ENCODE data around the gene TTYH3. TPM values are rescaled to one million over a fixed set of nuclear protein-coding genes. Genes with fewer than 3 reads are reported as not detected.

The TTYH3 gene
- total and polyA plus RNA-seq, 2 of the 8 experiments (the other 6 are each of a cell fraction or from before 2014, with no cell fraction given), result 66.2 to 169 TPM

DNA sequence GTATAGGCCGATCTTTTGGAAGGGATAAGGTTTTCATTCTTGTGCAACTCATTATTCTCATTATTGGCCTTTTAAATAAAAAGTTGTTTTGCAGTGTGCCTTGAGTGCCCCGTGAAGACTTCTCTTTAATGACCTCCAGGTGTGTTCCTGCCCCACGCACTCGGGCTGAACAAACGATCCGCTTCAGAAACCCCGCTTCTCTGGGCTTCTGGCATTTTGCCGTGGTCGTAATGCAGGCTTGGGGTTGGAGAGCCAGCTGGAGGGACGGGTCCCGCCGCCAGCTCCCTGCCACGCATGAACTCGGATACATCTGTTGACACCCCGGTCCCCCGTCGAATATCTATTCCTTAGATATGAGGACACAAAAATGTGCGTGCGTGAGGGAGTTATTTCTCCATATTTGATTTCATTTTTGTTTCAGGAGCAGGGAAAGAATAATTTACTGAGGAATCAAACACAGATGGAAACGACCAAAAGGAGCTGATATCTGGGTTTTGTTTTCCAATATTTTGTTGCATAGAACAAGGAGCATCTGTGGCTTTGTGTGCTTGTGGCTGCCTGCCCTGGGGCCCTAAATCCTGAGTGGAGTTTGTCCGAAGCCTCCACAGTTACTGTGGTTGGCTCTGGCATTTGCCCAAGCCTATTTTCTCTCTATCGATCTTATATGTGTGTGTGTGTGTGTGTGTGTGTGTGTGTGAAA is 17.0 kb upstream of the TTYH3 start:
- no peak for FAIRE-seq
- Histone ChIP-seq H3K23me2 (ENCODE audit: low read depth, low read length) (no peaks in the 10 kb centered on the region), H3K36me3 (ENCODE audit: control insufficient read depth in 2 of 4, insufficient read depth in 4 of 4, low read length in 3 of 4) (no peaks in the 10 kb centered on the region), H3K27me3 (replicated peaks in 1 of 4; ENCODE audit: control insufficient read depth in 3 of 4, extremely low read depth in 1 of 4, insufficient read depth in 3 of 4, low read length in 3 of 4) (0 out of 7 replicates have a peak, but pooled peaks cover 0 to 2% (median 0%) of the 10 kb centered on the region in 4 experiments), H3K9me3 (ENCODE audit: insufficient read depth in 2 of 2, low read depth in 1 of 2, low read length in 1 of 2) (no peaks in the 10 kb centered on the region), H3K18ac (ENCODE audit: extremely low read depth, low read length) (no peak overlapping the region), H3K23ac (ENCODE audit: insufficient read length) (no peak overlapping the region), H3K56ac (replicated peaks; ENCODE audit: insufficient read length, low read depth, low read length) (no peak overlapping the region), H3K9ac (replicated peaks in 1 of 4; ENCODE audit: extremely low read depth in 1 of 4, low read depth in 3 of 4, low read length in 3 of 4) (no peak overlapping the region), H2BK12ac (ENCODE audit: low read depth, low read length) (no peak overlapping the region), H3K4me3 (ENCODE audit: extremely low read depth in 1 of 4, insufficient read depth in 2 of 4, low read depth in 3 of 4, low read length in 4 of 4) (no peak overlapping the region), H2AFZ (ENCODE audit: low read length) (no peak overlapping the region), H3K27ac (ENCODE audit: low read depth, low read length) (no peak overlapping the region), H3K14ac (ENCODE audit: insufficient read length) (no peak overlapping the region), H3K4ac (replicated peaks; ENCODE audit: insufficient read length, low read depth, low read length) (no peak overlapping the region), H2BK15ac (ENCODE audit: low read length) (no peak overlapping the region), H4K91ac (replicated peaks; ENCODE audit: insufficient read length, low read length) (no peak overlapping the region), H4K5ac (ENCODE audit: insufficient read length, low read depth, low read length) (no peak overlapping the region), H4K8ac (ENCODE audit: extremely low read depth, insufficient read depth, low read length) (no peak overlapping the region), H2BK20ac (ENCODE audit: low read length) (no peak overlapping the region), H3K4me2 (ENCODE audit: insufficient read depth in 1 of 2, low read depth in 2 of 2, low read length in 2 of 2) (no peak overlapping the region), H3K79me1 (ENCODE audit: low read depth, low read length) (no peaks in the 10 kb centered on the region; the same call in none of the 2 replicates), H2BK120ac (replicated peaks; ENCODE audit: low read depth, low read length) (no peak overlapping the region), H3K79me2 (ENCODE audit: control insufficient read depth in 1 of 2, insufficient read depth in 2 of 2, low read length in 2 of 2) (no peaks in the 10 kb centered on the region), H2BK5ac (ENCODE audit: low read depth, low read length) (no peak overlapping the region), H4K20me1 (replicated peaks in 1 of 2; ENCODE audit: control insufficient read depth in 1 of 2, insufficient read depth in 2 of 2, low read length in 2 of 2) (no peaks in the 10 kb centered on the region), H3K4me1 (replicated peaks in 1 of 4; ENCODE audit: control insufficient read depth in 3 of 4, insufficient read depth in 4 of 4, low read length in 3 of 4) (peaks cover 0 to 32% (median 17%) of the 10 kb centered on the region in 4 experiments; a peak in 6 of 7 replicates), H2AK5ac (ENCODE audit: low read depth, low read length) (no peak overlapping the region)
- WGBS, 2 experiments (ENCODE audit: extremely low coverage in 1 of 2, insufficient coverage in 1 of 2, insufficient read length in 1 of 2, insufficient replicate concordance in 2 of 2, low coverage in 1 of 2, low lambda C conversion rate in 2 of 2, missing lambda C conversion rate in 1 of 2), result 94% methylated on average over 22 of the region's 22 CpGs; no CpG with 5 or more reads in 1 of the 2 experiments
- no peak for DNase-seq (ENCODE audit: low read depth in 1 of 2, low spot score in 2 of 2)
- CTCF ChIA-PET (ENCODE audit: partially characterized antibody), result interaction anchor here (1.3 to 3.3 kb wide), 4 partner anchors 28 to 95 kb away, joined by 3 to 11 read pairs (median 4); no protein-coding TSS in a partner anchor
- POLR2A ChIA-PET (ENCODE audit: partially characterized antibody), result interaction anchor here (0.8 to 4.8 kb wide), 3 partner anchors 11 to 36 kb away, joined by 3 to 30 read pairs (median 3); partner anchors contain the start of gene TTYH3
- TF ChIP-seq NANOG (IDR thresholded peaks at IDR 0.05; ENCODE audit: insufficient read depth, low read depth, low read length, poor library complexity, severe bottlenecking) (no peak), POU5F1 (IDR thresholded peaks at IDR 0.05; ENCODE audit: low read depth, low read length) (no peak), BCL11A (IDR thresholded peaks at IDR 0.05; ENCODE audit: low read depth in 2 of 2, low read length in 2 of 2) (no peak), BRCA1 (IDR thresholded peaks at IDR 0.05; ENCODE audit: low read depth, low read length) (no peak), EZH2 (IDR thresholded peaks at IDR 0.05; ENCODE audit: low read depth, low read length, severe bottlenecking) (no peak), RFX5 (IDR thresholded peaks at IDR 0.05; ENCODE audit: borderline replicate concordance, low read depth, low read length) (no peak), CHD1 (IDR thresholded peaks at IDR 0.05; ENCODE audit: low read depth, low read length) (no peak), GABPA (IDR thresholded peaks at IDR 0.05; ENCODE audit: borderline replicate concordance, insufficient read depth, low read length) (no peak), JUN (IDR thresholded peaks at IDR 0.05; ENCODE audit: low read depth, low read length) (no peak)
- TF ChIP-seq, protein P1, sequence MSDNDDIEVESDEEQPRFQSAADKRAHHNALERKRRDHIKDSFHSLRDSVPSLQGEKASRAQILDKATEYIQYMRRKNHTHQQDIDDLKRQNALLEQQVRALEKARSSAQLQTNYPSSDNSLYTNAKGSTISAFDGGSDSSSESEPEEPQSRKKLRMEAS (IDR thresholded peaks at IDR 0.05), result no peak
- TF ChIP-seq, protein P2, sequence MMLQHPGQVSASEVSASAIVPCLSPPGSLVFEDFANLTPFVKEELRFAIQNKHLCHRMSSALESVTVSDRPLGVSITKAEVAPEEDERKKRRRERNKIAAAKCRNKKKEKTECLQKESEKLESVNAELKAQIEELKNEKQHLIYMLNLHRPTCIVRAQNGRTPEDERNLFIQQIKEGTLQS (IDR thresholded peaks at IDR 0.05; ENCODE audit: insufficient read depth, low read depth, low read length), result no peak

Data from H1 (cell line).